Neural cell (in vitro differentiated cells): ENCODE results near the gene APP.

ENCODE experiments used
- EZH2 ChIP-seq: fragments of 200-600, 300-800 bp; shearing (Covaris generic), sonication (generic); IDR thresholded peaks from 2 replicates; pipeline ENCODE4 v1.6.1; 2014; ENCODE audit warnings: antibody characterized with exemption, low read length, borderline replicate concordance, mild to moderate bottlenecking; ENCODE audit not compliant: insufficient read depth, poor library complexity, severe bottlenecking
- POLR2AphosphoS5 ChIP-seq: IDR thresholded peaks from 2 replicates; pipeline ENCODE4 v1.6.1; 2012
- RAD21 ChIP-seq: fragments of 450-650 bp; conservative IDR thresholded peaks from 2 replicates; pipeline ENCODE4 v1.6.1; 2014; ENCODE audit warnings: antibody characterized with exemption, mild to moderate bottlenecking, moderate library complexity
- TF ChIP-seq, protein P1 (sequence below): fragments of 450-650 bp; IDR thresholded peaks from 2 replicates; pipeline ENCODE4 v1.5.1; 2014; ENCODE audit warnings: antibody characterized with exemption, mild to moderate bottlenecking, moderate library complexity; ENCODE audit not compliant: poor library complexity, severe bottlenecking

DNA sequence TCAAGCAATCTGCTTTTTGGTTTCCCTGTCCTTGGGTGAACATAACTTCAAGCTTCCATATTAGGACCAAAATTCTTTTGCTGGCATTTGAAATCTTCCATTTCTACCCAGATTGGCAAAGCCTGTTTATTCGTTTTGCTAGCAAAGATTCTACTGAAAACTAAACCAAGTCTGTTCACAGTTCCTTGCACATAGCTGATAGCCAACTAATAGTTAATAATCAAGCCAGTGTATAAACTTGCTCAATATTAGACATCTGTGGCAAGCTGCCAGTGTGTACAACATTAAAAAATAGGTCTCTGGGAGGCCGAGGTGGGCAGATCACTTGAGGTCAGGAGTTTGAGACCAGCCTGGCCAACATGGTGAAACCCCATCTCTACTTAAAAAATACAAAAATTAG, 6.3 kb downstream of the APP start:
- TF ChIP-seq EZH2 (no peak), RAD21 (no peak), POLR2AphosphoS5 (no peak)
- TF ChIP-seq, protein P1, sequence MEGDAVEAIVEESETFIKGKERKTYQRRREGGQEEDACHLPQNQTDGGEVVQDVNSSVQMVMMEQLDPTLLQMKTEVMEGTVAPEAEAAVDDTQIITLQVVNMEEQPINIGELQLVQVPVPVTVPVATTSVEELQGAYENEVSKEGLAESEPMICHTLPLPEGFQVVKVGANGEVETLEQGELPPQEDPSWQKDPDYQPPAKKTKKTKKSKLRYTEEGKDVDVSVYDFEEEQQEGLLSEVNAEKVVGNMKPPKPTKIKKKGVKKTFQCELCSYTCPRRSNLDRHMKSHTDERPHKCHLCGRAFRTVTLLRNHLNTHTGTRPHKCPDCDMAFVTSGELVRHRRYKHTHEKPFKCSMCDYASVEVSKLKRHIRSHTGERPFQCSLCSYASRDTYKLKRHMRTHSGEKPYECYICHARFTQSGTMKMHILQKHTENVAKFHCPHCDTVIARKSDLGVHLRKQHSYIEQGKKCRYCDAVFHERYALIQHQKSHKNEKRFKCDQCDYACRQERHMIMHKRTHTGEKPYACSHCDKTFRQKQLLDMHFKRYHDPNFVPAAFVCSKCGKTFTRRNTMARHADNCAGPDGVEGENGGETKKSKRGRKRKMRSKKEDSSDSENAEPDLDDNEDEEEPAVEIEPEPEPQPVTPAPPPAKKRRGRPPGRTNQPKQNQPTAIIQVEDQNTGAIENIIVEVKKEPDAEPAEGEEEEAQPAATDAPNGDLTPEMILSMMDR: no peak
